NCI-H1694 treated with DMSO at 0.1 percent for 48 hours (cell line): ENCODE results near the gene MRTFB.

Experiments
- DNase-seq: peaks from one replicate; lab custom pipeline; 2025; lab: John Stamatoyannopoulos, UW

MRTFB gene

GRCh38 chr16:14062261-14062660 is 8.9 kb upstream of the MRTFB start:
- no peak for DNase-seq

DNA sequence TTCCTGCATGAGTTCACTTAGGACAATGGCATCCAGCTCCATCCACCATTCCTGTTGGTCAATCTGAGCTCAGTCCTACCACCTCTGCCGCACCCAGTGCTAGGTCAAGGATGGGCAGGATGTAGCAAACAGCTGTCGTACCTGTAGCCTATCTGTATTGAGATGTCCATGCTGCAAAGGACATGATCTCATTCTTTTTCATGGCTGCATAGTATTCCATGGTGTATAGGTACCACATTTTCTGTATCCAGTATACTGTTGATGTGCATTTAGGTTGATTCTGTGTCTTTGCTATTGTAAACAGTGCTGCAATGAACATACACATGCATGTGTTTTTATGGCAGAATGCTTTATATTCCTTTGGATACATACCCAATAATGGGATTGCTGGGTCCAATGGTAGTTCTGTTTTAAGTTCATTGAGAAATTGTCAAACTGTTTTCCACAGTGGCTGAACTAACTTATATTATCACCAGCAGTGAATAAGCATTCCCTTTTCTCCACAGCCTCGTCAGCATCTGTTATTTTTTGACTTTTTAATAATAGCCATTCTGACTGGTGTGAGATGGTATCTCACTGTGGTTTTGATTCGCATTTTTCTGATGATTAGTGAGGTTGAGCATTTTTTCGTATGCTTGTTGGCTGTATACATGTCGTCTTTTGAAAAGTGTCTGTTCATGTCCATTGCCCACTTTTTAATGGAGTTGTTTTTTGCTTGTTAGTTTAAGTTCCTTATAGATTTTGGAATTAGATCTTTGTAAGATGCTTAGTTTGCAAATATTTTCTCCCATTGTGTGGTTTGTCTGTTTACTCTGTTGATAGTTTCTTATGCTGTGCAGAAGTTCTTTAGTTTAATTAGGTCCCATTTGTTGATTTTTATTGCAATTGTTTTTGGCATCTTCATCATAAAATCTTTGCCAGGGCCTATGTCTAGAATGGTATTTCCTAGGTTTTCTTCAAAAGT is 7.2 kb upstream of the MRTFB start:
- DNase-seq, result no peak

- DNase-seq, result no peak
These were observed 1.3 kb upstream of the MRTFB start for GRCh38 chr16:14069818-14070217.

GRCh38 chr16:14070555-14070876 is 603 bp upstream of the MRTFB start:
- no peak for DNase-seq

DNA sequence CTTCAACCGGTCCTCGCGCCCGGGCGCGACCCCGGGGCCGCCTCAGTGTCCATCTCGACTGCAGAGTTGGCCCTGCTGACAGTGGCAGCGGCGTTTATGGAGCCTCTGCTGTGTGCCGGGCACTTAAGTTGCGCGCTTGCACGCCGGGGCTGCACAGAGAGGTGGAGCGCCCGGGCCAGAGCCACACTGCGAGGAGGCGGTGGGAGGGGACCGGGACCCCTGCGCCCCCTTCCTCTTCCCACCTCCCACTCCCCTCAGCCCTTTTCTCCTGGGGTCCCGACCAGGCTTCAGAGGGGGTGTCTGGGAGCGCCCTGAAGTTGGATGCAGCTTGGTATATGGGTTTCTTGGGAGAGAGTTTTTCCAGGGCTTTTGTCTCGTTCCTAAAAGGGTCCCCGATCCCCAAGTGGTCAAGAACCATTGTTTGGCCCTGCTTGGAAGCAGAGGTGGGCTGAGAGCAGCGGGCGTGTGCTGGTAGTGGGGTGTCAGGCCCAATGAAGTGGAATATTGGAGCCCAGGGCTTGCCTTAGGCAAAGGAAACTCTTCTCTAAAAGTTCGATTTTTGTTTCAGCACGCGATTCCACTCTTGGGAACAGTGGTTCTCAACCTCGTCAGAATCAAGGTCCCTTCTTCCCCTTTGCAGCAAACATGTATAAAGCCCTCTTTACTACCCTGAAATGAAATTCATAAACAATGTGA is 605 bp downstream of the MRTFB start:
- no peak for DNase-seq

- no peak for DNase-seq
These were observed 1.2 kb downstream of the MRTFB start for GRCh38 chr16:14072360-14072759.

- no peak for DNase-seq
These were observed 3.4 kb downstream of the MRTFB start for GRCh38 chr16:14074544-14074943.

DNA sequence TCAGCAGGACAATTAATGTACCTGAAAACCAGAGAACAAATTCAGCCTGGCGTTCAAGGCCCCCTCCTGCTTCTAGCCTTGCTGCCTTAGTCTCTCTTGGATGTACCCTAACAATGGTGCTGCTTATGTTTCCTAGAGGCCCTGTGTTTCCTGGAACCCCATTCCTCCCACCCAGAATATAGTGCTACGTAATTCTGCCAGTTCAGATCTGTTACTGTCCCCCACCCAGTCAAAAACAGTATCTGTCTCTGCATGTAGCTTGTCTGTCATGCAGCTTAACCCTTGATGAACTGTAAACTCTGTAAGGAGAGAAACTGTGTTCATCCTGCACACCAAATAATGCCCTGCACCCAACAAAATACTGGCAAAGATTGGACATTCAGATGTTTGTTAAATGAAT is 6.8 kb downstream of the MRTFB start:
- DNase-seq, result no peak

GRCh38 chr16:14086477-14086876 is 15.4 kb downstream of the MRTFB start:
- DNase-seq, result no peak

GRCh38 chr16:14087181-14087580 is 16.1 kb downstream of the MRTFB start:
- no peak for DNase-seq

DNA sequence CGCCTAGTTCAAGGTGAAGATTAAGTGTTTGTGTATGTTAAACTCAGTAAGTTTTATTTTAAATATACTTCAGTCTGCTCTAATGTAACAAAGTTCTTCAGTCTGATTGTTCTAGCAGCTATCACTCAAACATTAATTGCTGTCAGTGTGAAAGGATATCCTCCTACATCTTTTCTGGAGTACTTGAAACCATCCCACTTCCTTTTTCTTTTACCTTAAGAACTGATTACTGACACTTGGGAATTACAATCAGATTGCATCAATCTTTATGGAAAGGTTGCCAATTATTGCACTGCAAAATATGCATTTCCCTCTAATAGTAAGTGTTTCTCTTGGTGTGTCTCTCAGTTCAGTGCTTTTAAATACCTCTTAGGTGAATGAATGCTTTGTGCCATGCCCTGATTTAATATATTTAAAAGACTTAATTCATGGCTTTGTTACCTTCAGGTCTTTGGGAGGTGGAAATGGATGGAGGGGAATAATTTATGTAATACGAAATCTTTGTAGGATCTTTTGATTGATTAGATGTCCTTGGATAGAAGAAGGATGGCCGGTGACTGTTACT is 16.6 kb downstream of the MRTFB start:
- no peak for DNase-seq

GRCh38 chr16:14088155-14088753 is 17.1 kb downstream of the MRTFB start:
- DNase-seq, result no peak

DNA sequence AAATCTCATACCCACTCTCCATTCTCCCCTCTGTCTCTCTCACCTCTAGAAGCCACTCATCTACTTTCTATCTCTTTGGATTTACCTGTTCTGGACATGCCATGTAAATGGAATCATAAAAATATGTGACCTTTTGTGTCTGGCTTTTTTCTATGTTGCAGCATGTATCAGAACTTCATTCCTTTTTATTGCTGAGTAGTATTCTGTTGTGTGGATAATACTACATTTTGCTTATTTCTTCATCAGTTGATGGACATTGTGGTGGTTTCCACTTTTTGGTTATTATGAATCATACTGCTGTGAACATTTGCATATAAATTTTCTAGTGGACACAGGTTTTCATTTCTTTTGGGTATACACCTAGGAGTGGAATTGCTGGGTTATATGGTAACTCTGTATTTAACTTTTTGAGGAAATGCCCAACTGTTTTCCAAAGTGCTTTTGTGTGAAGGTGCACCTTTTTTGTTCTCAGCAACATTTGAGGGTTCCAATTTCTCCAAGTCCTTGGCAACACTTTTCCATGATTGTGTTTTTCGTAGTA is 18.2 kb downstream of the MRTFB start:
- no peak for DNase-seq

- DNase-seq, result no peak
These were observed 21.4 kb downstream of the MRTFB start for GRCh38 chr16:14092561-14092960.

- DNase-seq, result no peak
These were observed 24.9 kb downstream of the MRTFB start for GRCh38 chr16:14095883-14096551.

- no peak for DNase-seq
These were observed 26.3 kb downstream of the MRTFB start for GRCh38 chr16:14097182-14097959.

DNA sequence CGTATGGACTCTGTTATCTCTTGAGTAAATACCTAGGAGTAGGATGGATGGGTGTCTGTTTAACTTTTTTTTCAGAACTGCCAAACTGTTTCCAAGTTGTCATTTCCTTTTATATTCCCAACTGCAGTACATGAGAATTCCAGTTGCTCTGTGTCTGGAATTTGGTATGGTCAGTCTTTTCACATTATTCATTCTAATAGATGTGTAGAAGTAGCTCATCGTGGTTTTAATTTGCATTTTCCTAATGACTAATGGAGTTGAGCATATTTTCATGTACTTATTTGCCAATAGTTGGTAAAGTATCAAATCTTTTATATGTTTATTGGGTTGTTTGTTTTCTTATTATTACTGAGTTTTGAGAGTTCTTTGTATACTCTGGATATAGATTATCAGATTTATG is 27.0 kb downstream of the MRTFB start:
- DNase-seq, result no peak

- DNase-seq, result no peak
These were observed 29.7 kb downstream of the MRTFB start for GRCh38 chr16:14100825-14101224.

DNA sequence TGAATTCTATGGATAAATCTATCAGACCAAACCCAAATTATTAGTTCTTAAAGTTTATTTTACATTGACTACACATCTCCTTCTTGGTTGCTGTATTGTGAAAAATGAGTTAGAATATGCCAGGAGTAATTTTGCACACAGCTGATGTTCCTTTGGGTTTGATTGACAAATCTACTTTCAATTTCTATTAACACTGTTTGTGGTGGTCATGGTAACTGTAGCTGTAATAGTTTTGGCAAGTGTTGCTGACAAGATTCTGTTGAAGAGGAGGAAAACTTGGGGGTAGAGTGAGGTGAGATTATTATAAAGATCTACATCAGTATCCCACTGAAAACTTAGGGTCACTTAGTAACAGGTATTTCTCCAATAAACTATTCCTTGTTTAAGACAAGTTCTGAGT is 30.3 kb downstream of the MRTFB start:
- DNase-seq, result no peak

DNA sequence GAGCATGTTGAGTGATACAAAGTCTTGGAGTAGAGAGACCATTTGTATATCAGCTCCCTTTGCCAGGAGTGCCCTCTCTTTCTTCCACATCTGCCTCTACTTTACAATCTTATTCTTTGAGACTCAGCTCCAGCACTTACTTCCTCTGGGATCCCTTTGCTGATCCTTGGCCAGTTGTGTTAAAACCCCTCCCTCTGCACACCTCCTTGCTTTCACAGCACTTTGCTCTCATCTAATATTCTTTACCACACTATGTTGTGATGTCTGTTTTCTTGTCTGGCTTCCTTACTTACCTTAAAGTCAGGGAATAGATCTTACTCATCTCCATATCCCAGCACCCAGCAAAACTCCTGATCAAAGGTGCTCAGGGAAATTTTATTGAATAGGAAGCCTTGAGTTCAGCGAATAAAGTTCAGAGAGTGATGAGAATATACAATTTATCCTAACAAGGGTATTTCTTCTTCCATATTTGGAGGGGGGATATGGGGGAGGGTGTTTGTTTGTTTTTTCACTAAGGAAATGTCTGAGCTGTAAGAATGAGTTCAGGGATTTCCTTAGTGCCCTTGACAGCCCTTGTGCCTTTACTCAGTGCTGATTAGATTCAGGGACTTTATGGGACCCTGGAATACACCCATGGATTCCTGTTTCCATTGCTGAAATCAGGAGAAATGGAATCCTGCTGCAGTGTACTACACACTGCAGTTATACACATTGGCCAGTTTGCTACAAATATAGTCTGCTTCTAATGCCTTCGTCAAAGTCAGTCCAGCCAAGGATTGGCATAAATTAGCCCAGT is 32.0 kb downstream of the MRTFB start:
- no peak for DNase-seq
